Hepatocyte (in vitro differentiated cells): ENCODE measurements around the gene UNC13D. TPM values are rescaled to one million over a fixed set of nuclear protein-coding genes. Genes with fewer than 3 reads are reported as not detected.
"Not testable (repeated sequence)": the region's sequence is repeated elsewhere in the genome, so short reads cannot be mapped to it uniquely, and the experiment has no call there.

ENCODE experiments used
- DNase-seq: peaks from one replicate; pipeline ENCODE4 v3.0.0-alpha.2; 2016; ENCODE audit warnings: low spot score
- H2AFZ ChIP-seq: fragments of 200-600 bp; sonication (generic); 2 replicates; pipeline ENCODE4 v1.6.0; 2016; ENCODE audit warnings: antibody characterized with exemption, mild to moderate bottlenecking
- H3K27ac ChIP-seq: fragments of 200-600 bp; sonication (generic); 2 replicates; pipeline ENCODE4 v1.5.1; 2016; ENCODE audit warnings: mild to moderate bottlenecking
- H3K27me3 ChIP-seq: fragments of 200-600 bp; sonication (generic); 2 replicates; pipeline ENCODE4 v1.6.1; 2016
- H3K36me3 ChIP-seq: fragments of 200-600 bp; sonication (generic); replicated peaks from 2 replicates; pipeline ENCODE4 v1.5.1; 2016; ENCODE audit warnings: low read depth; ENCODE audit not compliant: insufficient read depth
- H3K4me1 ChIP-seq: fragments of 200-600 bp; sonication (generic); 2 replicates; pipeline ENCODE4 v1.5.1; 2016; ENCODE audit warnings: mild to moderate bottlenecking, moderate library complexity; ENCODE audit not compliant: insufficient read depth
- H3K4me2 ChIP-seq: fragments of 200-600 bp; sonication (generic); 2 replicates; pipeline ENCODE4 v1.6.0; 2016
- H3K4me3 ChIP-seq: fragments of 200-600 bp; sonication (generic); 2 replicates; pipeline ENCODE4 v1.5.1; 2016; ENCODE audit warnings: mild to moderate bottlenecking
- H3K79me2 ChIP-seq: fragments of 200-600 bp; sonication (generic); 2 replicates; pipeline ENCODE4 v1.6.0; 2017; ENCODE audit warnings: mild to moderate bottlenecking
- H3K9me2 ChIP-seq: fragments of 200-600 bp; sonication (generic); replicated peaks from 2 replicates; pipeline ENCODE4 v1.6.0; 2017; ENCODE audit warnings: mild to moderate bottlenecking; ENCODE audit not compliant: insufficient read depth
- H3K9me3 ChIP-seq: fragments of 200-600 bp; sonication (generic); 2 replicates; pipeline ENCODE4 v1.5.1; 2016; ENCODE audit warnings: low read depth, mild to moderate bottlenecking
- H4K20me1 ChIP-seq: fragments of 200-600 bp; sonication (generic); 2 replicates; pipeline ENCODE4 v1.6.0; 2016; ENCODE audit warnings: mild to moderate bottlenecking; ENCODE audit not compliant: insufficient read depth, poor library complexity, severe bottlenecking
- CTCF ChIP-seq: fragments of 200-600 bp; sonication (generic); IDR thresholded peaks from 2 replicates; pipeline ENCODE4 v1.5.1; 2016; ENCODE audit warnings: antibody characterized with exemption, mild to moderate bottlenecking; ENCODE audit not compliant: poor library complexity
- EZH2 ChIP-seq: fragments of 200-600 bp; sonication (generic); IDR thresholded peaks from 2 replicates; pipeline ENCODE4 v1.6.1; 2016; ENCODE audit warnings: antibody characterized with exemption, mild to moderate bottlenecking, borderline replicate concordance
- EZH2phosphoT487 ChIP-seq: fragments of 200-600 bp; sonication (generic); IDR thresholded peaks from one replicate; pipeline ENCODE4 v1.6.1; 2018; ENCODE audit warnings: antibody characterized with exemption, mild to moderate bottlenecking, low read depth, moderate library complexity; ENCODE audit not compliant: unreplicated experiment, severe bottlenecking
- WGBS: methylation state at CpG from one replicate; pipeline ENCODE4 v1.1.6; 2016; ENCODE audit warnings: low lambda C conversion rate; ENCODE audit errors: missing lambda C conversion rate; 5-methylcytosine and 5-hydroxymethylcytosine counted together
- polyA plus RNA-seq: library from polyadenylated mRNA; unstranded; fragments of >200 nt; fragmentation: Nextera tagmentation; extraction: Ambion mirVana; gene quantifications from 2 replicates; pipeline ENCODE4 v1.2.1, GENCODE V29; 2016
- total RNA-seq: library from RNA; depleted of rRNA; stranded (reverse); fragments of >200 nt; gene quantifications from 2 replicates; pipeline ENCODE4 v1.2.3, GENCODE V29; 2014

The UNC13D gene
- total and polyA plus RNA-seq, 2 experiments from 2014 or later, result 2.2 to 8.8 TPM

GRCh38 chr17:75891605-75892555 is 47.7 kb upstream of the UNC13D start:
- no peaks in the 10 kb centered on the region for H3K9me3 ChIP-seq
- no peak overlapping the region for H3K4me3 ChIP-seq
- H3K79me2 ChIP-seq, result peaks cover 15% of the 10 kb centered on the region
- H3K4me1 ChIP-seq, result peaks cover 7% of the 10 kb centered on the region
- no peaks in the 10 kb centered on the region for H3K9me2 ChIP-seq
- no peak overlapping the region for H3K27ac ChIP-seq
- 88% methylated on average over 31 of the region's 32 CpGs for WGBS
- no peaks in the 10 kb centered on the region for H3K27me3 ChIP-seq
- no peaks in the 10 kb centered on the region for H3K36me3 ChIP-seq
- no peaks in the 10 kb centered on the region for H4K20me1 ChIP-seq
- H2AFZ ChIP-seq, result no peak overlapping the region
- no peak for DNase-seq
- TF ChIP-seq EZH2phosphoT487, result no peak
- no peak for TF ChIP-seq EZH2
- H3K4me2 ChIP-seq, result no peak overlapping the region

- Histone ChIP-seq H3K9me2 (no peaks in the 10 kb centered on the region), H3K27me3 (no peaks in the 10 kb centered on the region), H3K4me2 (no peak overlapping the region), H4K20me1 (no peaks in the 10 kb centered on the region), H3K27ac (no peak overlapping the region), H3K4me3 (no peak overlapping the region), H3K79me2 (peaks cover 15% of the 10 kb centered on the region), H3K9me3 (no peaks in the 10 kb centered on the region), H3K4me1 (peaks cover 7% of the 10 kb centered on the region), H2AFZ (no peak overlapping the region), H3K36me3 (no peaks in the 10 kb centered on the region)
- no peak for DNase-seq
- no peak for TF ChIP-seq CTCF
- TF ChIP-seq EZH2, result no peak
- TF ChIP-seq EZH2phosphoT487, result no peak
- 92% methylated on average over 30 of the region's 31 CpGs for WGBS
Measured at GRCh38 chr17:75891022-75891604, 46.9 kb upstream of the UNC13D start.

- Histone ChIP-seq H3K9me2 (no peaks in the 10 kb centered on the region), H3K27me3 (no peaks in the 10 kb centered on the region), H3K36me3 (no peaks in the 10 kb centered on the region), H3K4me3 (no peak overlapping the region), H2AFZ (no peak overlapping the region), H3K4me1 (no peaks in the 10 kb centered on the region), H4K20me1 (no peaks in the 10 kb centered on the region), H3K27ac (no peak overlapping the region), H3K4me2 (no peak overlapping the region), H3K79me2 (no peaks in the 10 kb centered on the region), H3K9me3 (no peaks in the 10 kb centered on the region)
- WGBS, result 85% methylated on average over 6 of the region's 6 CpGs
- no peak for DNase-seq
- no peak for TF ChIP-seq CTCF
- TF ChIP-seq EZH2phosphoT487, result no peak
- TF ChIP-seq EZH2, result no peak
Measured at GRCh38 chr17:75889454-75889853, 45.2 kb upstream of the UNC13D start.

- H3K4me1 ChIP-seq, result no peaks in the 10 kb centered on the region
- no peaks in the 10 kb centered on the region for H3K27me3 ChIP-seq
- no peak overlapping the region for H3K4me2 ChIP-seq
- no peak for DNase-seq
- no peaks in the 10 kb centered on the region for H3K79me2 ChIP-seq
- no peak overlapping the region for H3K27ac ChIP-seq
- TF ChIP-seq CTCF (no peak), EZH2phosphoT487 (no peak), EZH2 (no peak)
- WGBS, result 84% methylated on average over 6 of the region's 6 CpGs
- no peaks in the 10 kb centered on the region for H3K9me3 ChIP-seq
- no peaks in the 10 kb centered on the region for H3K9me2 ChIP-seq
- H3K4me3 ChIP-seq, result no peak overlapping the region
- H3K36me3 ChIP-seq, result no peaks in the 10 kb centered on the region
- no peaks in the 10 kb centered on the region for H4K20me1 ChIP-seq
- H2AFZ ChIP-seq, result no peak overlapping the region
Measured at GRCh38 chr17:75888484-75888883, 44.3 kb upstream of the UNC13D start.

GRCh38 chr17:75885860-75886259 is 41.7 kb upstream of the UNC13D start:
- not testable (repeated sequence) for H4K20me1 ChIP-seq, H3K9me2 ChIP-seq, DNase-seq, H3K9me3 ChIP-seq, H3K4me3 ChIP-seq, H3K79me2 ChIP-seq, H3K27me3 ChIP-seq, H3K27ac ChIP-seq, H3K36me3 ChIP-seq, H3K4me2 ChIP-seq, H3K4me1 ChIP-seq, H2AFZ ChIP-seq
- 87% methylated on average over 9 of the region's 9 CpGs for WGBS
